Testis (tissue), 2 donors: Measurements from ENCODE around the gene MAPKAPK2.

Source experiments
- CTCF ChIP-seq, 3 experiments: fragments of 450-650 bp in 2 of 3; fragments of 200-600 bp in 1 of 3; sonication (generic) in 1 of 3; IDR thresholded peaks; one replicate each; pipeline ENCODE4 v1.5.1; 2016 to 2019; ENCODE audit warnings: antibody characterized with exemption in 3 of 3, mild to moderate bottlenecking in 2 of 3, moderate library complexity in 1 of 3
- POLR2A ChIP-seq: fragments of 450-650 bp; IDR thresholded peaks from one replicate; pipeline ENCODE4 v1.6.1; 2017; ENCODE audit warnings: antibody characterized with exemption, mild to moderate bottlenecking, moderate library complexity

- no peak for TF ChIP-seq POLR2A
- no peak for TF ChIP-seq CTCF (IDR thresholded peaks at IDR 0.05)
Observed at GRCh38 chr1:206679738-206680211, 4.9 kb upstream of the MAPKAPK2 start.
